HUES48 (cell line): Measurements from ENCODE around the gene UBTD1.

Experiments
- H3K27ac ChIP-seq: one replicate; pipeline ENCODE4 v1.7.0; 2013; ENCODE audit warnings: low read depth, low read length, inconsistent platforms
- H3K27me3 ChIP-seq: 2 replicates; pipeline ENCODE4 v1.6.1; 2013; ENCODE audit warnings: mild to moderate bottlenecking, low read length; ENCODE audit not compliant: control insufficient read depth, insufficient read depth
- H3K36me3 ChIP-seq: 2 replicates; pipeline ENCODE4 v1.6.1; 2013; ENCODE audit warnings: low read length; ENCODE audit not compliant: control insufficient read depth, insufficient read depth
- H3K4me1 ChIP-seq: 2 replicates; pipeline ENCODE4 v1.6.1; 2013; ENCODE audit warnings: mild to moderate bottlenecking, low read length; ENCODE audit not compliant: control insufficient read depth, insufficient read depth
- H3K4me3 ChIP-seq: 2 replicates; pipeline ENCODE4 v1.5.1; 2013; ENCODE audit warnings: mild to moderate bottlenecking, low read depth, low read length
- H3K9ac ChIP-seq: 2 replicates; pipeline ENCODE4 v1.6.1; 2013; ENCODE audit warnings: mild to moderate bottlenecking, low read depth, low read length, moderate library complexity
- H3K9me3 ChIP-seq: 2 replicates; pipeline ENCODE4 v1.6.1; 2013; ENCODE audit warnings: low read length; ENCODE audit not compliant: control insufficient read depth, insufficient read depth

The UBTD1 gene

GRCh38 chr10:97539523-97540200 lies 40.9 kb downstream of the UBTD1 start:
- no peak overlapping the region for H3K9ac ChIP-seq
- H3K27ac ChIP-seq = peak overlapping the region; percentile 61
- H3K27me3 ChIP-seq = no peaks in the 10 kb centered on the region
- H3K36me3 ChIP-seq = no peaks in the 10 kb centered on the region
- peaks cover 22% of the 10 kb centered on the region for H3K4me1 ChIP-seq
- H3K9me3 ChIP-seq = no peaks in the 10 kb centered on the region
- no peak overlapping the region for H3K4me3 ChIP-seq

GRCh38 chr10:97540669-97541500 lies 42.2 kb downstream of the UBTD1 start:
- no peak overlapping the region for H3K9ac ChIP-seq
- H3K4me1 ChIP-seq = peaks cover 22% of the 10 kb centered on the region
- no peak overlapping the region for H3K4me3 ChIP-seq
- H3K27me3 ChIP-seq = no peaks in the 10 kb centered on the region
- no peaks in the 10 kb centered on the region for H3K9me3 ChIP-seq
- no peaks in the 10 kb centered on the region for H3K36me3 ChIP-seq
- H3K27ac ChIP-seq = peak overlapping the region; percentile 42

GRCh38 chr10:97542169-97543024 lies 43.7 kb downstream of the UBTD1 start:
- Histone ChIP-seq H3K27me3 (no peaks in the 10 kb centered on the region), H3K36me3 (no peaks in the 10 kb centered on the region), H3K27ac (peak overlapping the region; percentile 93), H3K4me3 (no peak overlapping the region), H3K4me1 (peaks cover 22% of the 10 kb centered on the region), H3K9me3 (no peaks in the 10 kb centered on the region), H3K9ac (no peak overlapping the region)

- no peak overlapping the region for H3K4me3 ChIP-seq
- no peaks in the 10 kb centered on the region for H3K27me3 ChIP-seq
- H3K27ac ChIP-seq = peak overlapping the region; percentile 93
- no peaks in the 10 kb centered on the region for H3K9me3 ChIP-seq
- no peaks in the 10 kb centered on the region for H3K36me3 ChIP-seq
- H3K4me1 ChIP-seq = peaks cover 24% of the 10 kb centered on the region
- no peak overlapping the region for H3K9ac ChIP-seq
Measured at GRCh38 chr10:97543025-97543546, 44.4 kb downstream of the UBTD1 start.

- H3K4me1 ChIP-seq = peaks cover 29% of the 10 kb centered on the region
- no peak overlapping the region for H3K27ac ChIP-seq
- H3K9me3 ChIP-seq = no peaks in the 10 kb centered on the region
- no peak overlapping the region for H3K4me3 ChIP-seq
- H3K36me3 ChIP-seq = no peaks in the 10 kb centered on the region
- H3K27me3 ChIP-seq = no peaks in the 10 kb centered on the region
- H3K9ac ChIP-seq = no peak overlapping the region
Measured at GRCh38 chr10:97546456-97547270, 47.9 kb downstream of the UBTD1 start.

GRCh38 chr10:97547271-97547600 lies 48.5 kb downstream of the UBTD1 start:
- Histone ChIP-seq H3K27ac (no peak overlapping the region), H3K9ac (no peak overlapping the region)

GRCh38 chr10:97547962-97548361 lies 49.2 kb downstream of the UBTD1 start:
- Histone ChIP-seq H3K27ac (no peak overlapping the region), H3K4me3 (no peak overlapping the region), H3K9me3 (no peaks in the 10 kb centered on the region), H3K9ac (no peak overlapping the region), H3K36me3 (no peaks in the 10 kb centered on the region), H3K27me3 (no peaks in the 10 kb centered on the region), H3K4me1 (peaks cover 21% of the 10 kb centered on the region)

More at GRCh38 chr10:97547271-97547600, 48.5 kb downstream of the UBTD1 start:
- no peaks in the 10 kb centered on the region for H3K27me3 ChIP-seq
- no peaks in the 10 kb centered on the region for H3K9me3 ChIP-seq
- H3K36me3 ChIP-seq = no peaks in the 10 kb centered on the region
- H3K4me1 ChIP-seq = peaks cover 24% of the 10 kb centered on the region
- H3K4me3 ChIP-seq = no peak overlapping the region

- H3K4me3 ChIP-seq = no peak overlapping the region
- H3K4me1 ChIP-seq = peaks cover 23% of the 10 kb centered on the region
- no peaks in the 10 kb centered on the region for H3K9me3 ChIP-seq
- H3K9ac ChIP-seq = no peak overlapping the region
- H3K36me3 ChIP-seq = no peaks in the 10 kb centered on the region
- no peaks in the 10 kb centered on the region for H3K27me3 ChIP-seq
- H3K27ac ChIP-seq = no peak overlapping the region
Measured at GRCh38 chr10:97548828-97549455, 50.2 kb downstream of the UBTD1 start.

GRCh38 chr10:97549587-97550322 lies 51.0 kb downstream of the UBTD1 start:
- H3K9ac ChIP-seq = no peak overlapping the region
- no peaks in the 10 kb centered on the region for H3K36me3 ChIP-seq
- H3K9me3 ChIP-seq = no peaks in the 10 kb centered on the region
- H3K27ac ChIP-seq = peak overlapping the region; percentile 71
- H3K4me3 ChIP-seq = no peak overlapping the region
- no peaks in the 10 kb centered on the region for H3K27me3 ChIP-seq
- peaks cover 27% of the 10 kb centered on the region for H3K4me1 ChIP-seq
